ENCODE results near the gene CDKL5.

Gene CDKL5

DNA sequence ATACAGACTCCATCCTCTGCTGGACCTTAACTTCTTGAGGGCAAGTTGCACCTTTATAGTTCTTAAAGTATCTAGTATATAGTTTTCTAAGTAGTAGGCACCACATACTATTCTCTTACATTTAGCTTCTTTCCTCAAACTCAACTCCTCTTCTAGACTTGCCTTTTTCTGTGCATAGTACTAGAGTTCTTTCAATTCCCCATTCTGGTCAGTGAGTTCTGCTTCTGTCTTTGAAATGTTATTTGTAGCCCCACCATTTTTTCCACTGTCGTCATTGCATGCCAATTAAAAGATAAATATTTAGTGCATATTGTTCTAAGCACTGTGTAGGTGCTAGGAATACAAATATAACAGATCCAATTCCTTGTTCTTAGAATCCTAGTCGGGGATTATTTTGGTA, 31.6 kb downstream of the CDKL5 start:
- DNase-seq (ENCODE audit: low read depth) = no peak

- DNase-seq (ENCODE audit: low read depth) = no peak
These were observed 36.0 kb downstream of the CDKL5 start for GRCh38 chrX:18461431-18461830.

GRCh38 chrX:18464499-18464898, 39.1 kb downstream of the CDKL5 start:
- DNase-seq (ENCODE audit: low read depth) = no peak

DNA sequence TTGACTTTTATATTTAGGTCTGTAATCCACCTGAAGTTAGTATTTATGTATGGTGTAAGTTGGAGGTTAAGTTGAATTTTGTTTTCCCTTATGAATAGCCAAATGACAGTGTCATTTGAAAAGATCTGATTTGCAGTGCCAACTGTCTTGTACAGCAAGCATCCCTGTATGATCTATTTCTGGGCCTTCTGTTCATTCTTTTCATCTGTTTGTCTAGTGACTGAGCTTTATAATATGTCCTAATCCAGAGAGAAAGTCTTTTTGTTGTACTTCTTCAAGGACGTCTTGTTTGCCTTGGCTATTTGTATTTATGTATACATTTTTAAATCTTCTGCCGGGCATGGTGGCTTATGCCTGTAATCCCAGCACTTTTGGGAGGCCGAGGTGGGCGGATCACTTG, 39.6 kb downstream of the CDKL5 start:
- no peak for DNase-seq (ENCODE audit: low read depth)

DNA sequence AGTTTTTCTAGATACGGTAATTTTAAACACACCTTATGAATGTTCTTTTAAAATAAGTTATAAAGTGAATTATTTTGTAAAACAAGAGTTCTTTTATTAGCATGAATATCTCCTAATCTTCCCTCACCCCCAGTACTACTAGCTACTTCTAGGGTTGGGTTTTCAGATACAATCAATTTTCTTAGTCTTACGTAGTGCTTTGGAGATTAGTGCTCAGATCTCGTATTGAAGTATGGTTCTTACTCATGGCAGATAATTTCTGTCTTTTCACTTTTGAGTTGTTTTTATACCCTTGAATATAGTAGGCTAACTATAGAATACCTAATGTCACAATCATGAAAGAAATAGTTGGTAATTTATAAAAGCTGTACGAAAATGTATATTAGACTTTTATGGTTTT, 43.2 kb downstream of the CDKL5 start:
- no peak for DNase-seq (ENCODE audit: low read depth)

GRCh38 chrX:18471296-18471695, 45.9 kb downstream of the CDKL5 start:
- DNase-seq (ENCODE audit: low read depth) = no peak

DNA sequence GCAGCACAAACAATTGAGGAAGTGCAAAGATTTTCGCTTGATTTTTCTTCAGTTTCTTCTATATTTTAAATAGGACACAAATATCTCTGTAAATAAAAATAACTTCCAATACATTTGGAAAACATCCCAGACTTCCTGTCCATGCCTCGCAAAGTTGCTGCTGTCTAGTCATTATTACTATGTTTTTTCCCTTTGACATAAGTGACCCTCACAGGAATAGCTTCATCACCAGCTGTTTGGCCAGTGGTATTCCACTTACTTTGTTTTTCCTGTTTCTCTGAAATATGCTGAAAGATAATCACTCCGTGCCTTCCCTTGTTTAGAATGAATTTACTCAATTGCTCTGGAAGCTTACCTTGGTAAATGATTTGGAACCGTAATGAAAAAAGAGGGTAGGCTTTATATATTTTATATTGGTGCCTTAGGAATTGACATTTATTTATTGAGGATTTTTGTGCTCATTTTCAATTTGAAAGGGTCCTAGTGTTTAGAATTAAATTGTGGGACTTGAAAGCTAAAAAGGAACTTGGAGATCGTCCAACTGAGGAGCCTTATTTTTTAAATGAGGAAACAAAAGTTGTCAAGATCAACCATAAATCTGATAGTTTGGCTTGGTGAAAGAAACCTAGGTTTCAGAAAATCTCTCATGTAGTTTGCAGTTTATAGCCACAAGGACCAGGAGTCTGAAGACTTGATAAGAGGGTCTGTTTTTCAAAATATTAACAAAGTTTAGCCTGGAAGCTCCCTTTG, 65.6 kb downstream of the CDKL5 start:
- DNase-seq (ENCODE audit: low read depth) = no peak

DNA sequence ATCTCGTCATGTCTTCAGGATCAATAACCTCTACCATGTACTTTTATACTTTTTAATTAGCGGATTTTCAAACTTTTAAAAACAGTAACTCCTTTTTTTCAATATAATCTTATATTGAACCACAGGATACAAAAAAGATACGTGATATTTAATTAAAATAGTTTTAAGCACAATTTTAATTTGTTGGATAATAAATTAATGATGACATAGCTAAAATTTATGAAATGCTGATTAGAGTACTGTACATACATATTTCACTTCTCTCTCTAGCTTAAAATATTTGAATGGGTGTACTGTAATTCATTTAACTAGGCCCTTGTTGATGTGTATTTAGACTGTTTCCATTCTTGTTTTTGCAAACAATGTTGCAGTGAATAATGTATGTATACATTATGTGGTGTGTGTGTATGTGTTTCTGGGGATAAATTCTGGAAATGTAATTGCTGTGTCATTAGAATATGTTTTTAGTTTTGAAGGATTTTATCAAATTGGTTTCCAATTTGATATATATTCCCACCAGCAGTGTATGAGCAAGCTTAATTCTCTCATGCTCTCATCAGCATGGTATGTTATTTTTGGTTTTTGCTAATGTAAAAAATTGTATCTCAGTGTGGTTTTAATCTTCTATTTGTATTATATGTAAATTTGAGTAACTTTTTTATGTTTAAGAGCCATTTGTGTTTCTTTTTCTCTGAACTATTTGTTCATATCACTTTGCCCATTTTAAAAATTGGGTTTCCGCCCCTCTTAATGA, 66.4 kb downstream of the CDKL5 start:
- no peak for DNase-seq (ENCODE audit: low read depth)

- no peak for DNase-seq (ENCODE audit: low read depth)
These were observed 109.5 kb downstream of the CDKL5 start for GRCh38 chrX:18534949-18535348.

DNA sequence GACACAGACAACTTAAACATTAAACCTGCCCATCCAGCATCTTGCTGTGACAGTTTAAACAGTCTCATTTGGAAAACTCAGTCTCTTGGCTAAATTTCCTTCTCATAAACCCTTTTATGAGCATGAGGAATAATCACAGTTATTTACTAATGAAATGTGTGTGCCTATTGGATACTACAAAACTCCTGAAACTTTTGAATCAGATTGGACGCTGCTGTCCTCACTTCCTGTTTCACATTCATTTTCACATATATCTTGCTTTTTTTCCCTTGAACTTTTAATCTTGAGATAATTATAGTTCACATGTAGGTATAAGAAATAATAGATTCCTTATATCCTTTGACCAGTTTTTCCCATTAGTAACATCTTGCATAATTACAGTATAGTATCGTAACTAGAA, 111.7 kb downstream of the CDKL5 start:
- no peak for DNase-seq (ENCODE audit: low read depth)

DNA sequence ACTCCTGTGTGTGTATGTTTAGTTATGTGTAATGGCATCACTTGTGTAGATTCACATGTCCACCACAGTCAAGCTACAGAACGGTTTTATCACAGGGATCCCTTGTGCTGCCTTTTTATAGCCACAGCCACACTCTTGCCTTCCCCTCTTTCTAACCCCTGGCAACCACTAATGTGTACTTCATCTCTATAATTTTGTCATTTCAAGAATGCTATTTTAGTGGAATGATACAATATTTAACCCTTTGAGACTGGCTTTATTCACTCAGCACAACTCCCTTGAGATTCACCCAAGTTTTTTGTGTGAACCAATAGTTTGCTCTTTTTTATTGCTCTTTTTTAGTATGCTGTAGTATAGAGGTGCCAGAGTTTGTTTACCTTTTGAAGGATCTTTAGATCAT, 112.1 kb downstream of the CDKL5 start:
- no peak for DNase-seq (ENCODE audit: low read depth)

GRCh38 chrX:18542131-18542530, 116.7 kb downstream of the CDKL5 start:
- no peak for DNase-seq (ENCODE audit: low read depth)

GRCh38 chrX:18542905-18543304, 117.5 kb downstream of the CDKL5 start:
- DNase-seq (ENCODE audit: low read depth) = no peak

- no peak for DNase-seq (ENCODE audit: low read depth)
These were observed 118.3 kb downstream of the CDKL5 start for GRCh38 chrX:18543738-18544137.

DNA sequence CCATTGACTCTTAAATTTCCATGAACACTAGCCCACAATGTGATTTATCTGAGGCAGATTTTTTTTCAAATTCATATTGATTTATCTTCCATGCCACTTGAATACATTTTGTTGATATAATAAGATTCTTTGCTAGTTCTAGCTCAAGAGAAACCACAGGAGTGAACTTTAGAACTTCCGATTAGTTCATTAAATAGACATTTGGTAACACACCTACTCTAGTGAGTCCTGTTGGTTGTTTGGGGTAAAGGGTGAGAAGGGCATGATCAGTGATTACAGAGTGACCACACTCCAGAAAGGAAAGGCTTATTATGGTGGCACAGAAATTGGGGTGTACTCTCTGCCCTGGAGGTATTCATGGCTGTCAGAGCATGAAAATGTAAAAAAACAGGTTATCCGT, 120.4 kb downstream of the CDKL5 start:
- no peak for DNase-seq (ENCODE audit: low read depth)

DNA sequence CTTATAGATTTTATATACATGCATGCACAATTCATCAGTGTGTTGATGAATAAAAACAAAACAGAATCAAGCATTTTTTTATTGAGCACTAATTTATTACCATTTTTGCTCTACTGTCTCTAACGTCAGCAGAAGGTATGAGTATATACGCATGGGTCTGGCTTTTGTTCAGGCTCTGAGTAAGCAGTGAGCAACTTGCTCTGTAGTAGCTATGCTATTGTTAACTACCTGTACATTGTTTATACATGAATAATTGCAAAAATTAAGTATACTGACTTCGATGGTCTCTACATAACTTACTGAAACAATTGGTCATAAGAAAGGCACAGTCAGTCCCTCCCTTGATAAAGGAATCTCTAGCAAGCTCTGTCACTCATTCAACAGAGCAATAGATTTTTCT, 123.6 kb downstream of the CDKL5 start:
- no peak for DNase-seq (ENCODE audit: low read depth)

GRCh38 chrX:18549643-18550042, 124.2 kb downstream of the CDKL5 start:
- no peak for DNase-seq (ENCODE audit: low read depth)

- DNase-seq (ENCODE audit: low read depth) = no peak
These were observed 132.5 kb downstream of the CDKL5 start for GRCh38 chrX:18557879-18558278.

DNA sequence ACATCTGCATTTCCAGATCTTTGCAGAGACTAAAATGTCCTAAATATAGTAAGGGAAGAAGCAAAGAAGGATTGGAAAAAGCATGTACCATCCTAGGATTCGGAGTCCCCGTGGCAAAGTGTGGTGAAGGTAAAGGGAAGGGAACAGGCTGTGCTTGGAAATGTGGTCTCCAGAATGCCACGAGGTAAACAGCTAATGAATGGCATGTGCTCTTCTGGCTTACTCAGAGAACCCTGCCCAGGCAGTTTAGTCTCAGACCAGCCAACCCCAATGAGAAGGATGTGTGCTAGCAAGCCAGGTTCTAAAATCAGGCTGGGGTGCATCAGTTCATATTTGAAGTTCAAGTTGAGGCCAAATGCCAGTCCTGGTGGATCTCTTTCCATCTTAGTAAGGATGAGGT, 133.4 kb downstream of the CDKL5 start:
- no peak for DNase-seq (ENCODE audit: low read depth)

DNA sequence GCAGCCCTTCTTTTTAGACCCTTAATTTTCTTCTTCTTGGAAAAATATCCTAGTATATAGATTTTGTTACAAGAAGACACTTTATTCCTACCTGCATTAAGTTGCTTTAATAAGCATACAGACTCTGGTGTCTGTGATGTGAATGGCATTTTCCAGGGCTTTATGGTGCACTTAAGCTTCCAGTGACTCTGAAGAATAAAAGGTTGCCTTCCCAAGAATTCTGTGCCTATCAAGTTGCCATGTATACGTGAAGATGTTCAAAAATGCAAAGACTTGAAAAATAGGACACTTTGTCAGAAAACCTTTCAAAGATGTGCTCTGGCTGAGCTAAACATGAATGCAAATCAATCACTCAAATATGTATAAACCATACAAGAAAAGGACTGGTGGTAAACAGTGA, 135.6 kb downstream of the CDKL5 start:
- DNase-seq (ENCODE audit: low read depth) = no peak

GRCh38 chrX:18565727-18566126, 140.3 kb downstream of the CDKL5 start:
- no peak for DNase-seq (ENCODE audit: low read depth)

- DNase-seq (ENCODE audit: low read depth) = no peak
These were observed 141.3 kb downstream of the CDKL5 start for GRCh38 chrX:18566748-18567147.

GRCh38 chrX:18573556-18573955, 148.1 kb downstream of the CDKL5 start:
- no peak for DNase-seq (ENCODE audit: low read depth)

GRCh38 chrX:18574591-18574990, 149.2 kb downstream of the CDKL5 start:
- no peak for DNase-seq (ENCODE audit: low read depth)

Measured in activated T-helper 9 cell treated with anti-CD3 and anti-CD28 coated beads, Interleukin-2, amount 50 U/mL, for 16 hours (primary cell).